Measurements from ENCODE around the gene CTAGE4.
"Not testable (repeated sequence)": the region's sequence is repeated elsewhere in the genome, so short reads cannot be mapped to it uniquely, and the experiment has no call there.

The CTAGE4 gene

GRCh38 chr7:144217200-144217599, 33.9 kb downstream of the CTAGE4 start:
- DNase-seq: not testable (repeated sequence)

GRCh38 chr7:144218581-144218980, 35.3 kb downstream of the CTAGE4 start:
- DNase-seq: not testable (repeated sequence)

- not testable (repeated sequence) for DNase-seq
These were observed 35.9 kb downstream of the CTAGE4 start for GRCh38 chr7:144219149-144219548.

- DNase-seq: not testable (repeated sequence)
These were observed 37.3 kb downstream of the CTAGE4 start for GRCh38 chr7:144220531-144220930.

- DNase-seq: not testable (repeated sequence)
These were observed 40.4 kb downstream of the CTAGE4 start for GRCh38 chr7:144223675-144224074.

GRCh38 chr7:144226866-144227265, 43.6 kb downstream of the CTAGE4 start:
- DNase-seq: not testable (repeated sequence)

GRCh38 chr7:144228810-144229209, 45.5 kb downstream of the CTAGE4 start:
- DNase-seq: not testable (repeated sequence)

GRCh38 chr7:144231027-144231426, 47.8 kb downstream of the CTAGE4 start:
- not testable (repeated sequence) for DNase-seq

- DNase-seq: not testable (repeated sequence)
These were observed 49.8 kb downstream of the CTAGE4 start for GRCh38 chr7:144233039-144233438.
